Hepatocyte (in vitro differentiated cells): Measurements from ENCODE around the gene OR4Q2. TPM values are rescaled to one million over a fixed set of nuclear protein-coding genes. Genes with fewer than 3 reads are reported as not detected.
"Not testable (repeated sequence)": the region's sequence is repeated elsewhere in the genome, so short reads cannot be mapped to it uniquely, and the experiment has no call there.

Source experiments
- DNase-seq: peaks from one replicate; pipeline ENCODE4 v3.0.0-alpha.2; 2016; ENCODE audit warnings: low spot score
- H2AFZ ChIP-seq: fragments of 200-600 bp; sonication (generic); 2 replicates; pipeline ENCODE4 v1.6.0; 2016; ENCODE audit warnings: antibody characterized with exemption, mild to moderate bottlenecking
- H3K27ac ChIP-seq: fragments of 200-600 bp; sonication (generic); 2 replicates; pipeline ENCODE4 v1.5.1; 2016; ENCODE audit warnings: mild to moderate bottlenecking
- H3K27me3 ChIP-seq: fragments of 200-600 bp; sonication (generic); 2 replicates; pipeline ENCODE4 v1.6.1; 2016
- H3K36me3 ChIP-seq: fragments of 200-600 bp; sonication (generic); replicated peaks from 2 replicates; pipeline ENCODE4 v1.5.1; 2016; ENCODE audit warnings: low read depth; ENCODE audit not compliant: insufficient read depth
- H3K4me1 ChIP-seq: fragments of 200-600 bp; sonication (generic); 2 replicates; pipeline ENCODE4 v1.5.1; 2016; ENCODE audit warnings: mild to moderate bottlenecking, moderate library complexity; ENCODE audit not compliant: insufficient read depth
- H3K4me2 ChIP-seq: fragments of 200-600 bp; sonication (generic); 2 replicates; pipeline ENCODE4 v1.6.0; 2016
- H3K4me3 ChIP-seq: fragments of 200-600 bp; sonication (generic); 2 replicates; pipeline ENCODE4 v1.5.1; 2016; ENCODE audit warnings: mild to moderate bottlenecking
- H3K79me2 ChIP-seq: fragments of 200-600 bp; sonication (generic); 2 replicates; pipeline ENCODE4 v1.6.0; 2017; ENCODE audit warnings: mild to moderate bottlenecking
- H3K9me2 ChIP-seq: fragments of 200-600 bp; sonication (generic); replicated peaks from 2 replicates; pipeline ENCODE4 v1.6.0; 2017; ENCODE audit warnings: mild to moderate bottlenecking; ENCODE audit not compliant: insufficient read depth
- H3K9me3 ChIP-seq: fragments of 200-600 bp; sonication (generic); 2 replicates; pipeline ENCODE4 v1.5.1; 2016; ENCODE audit warnings: low read depth, mild to moderate bottlenecking
- H4K20me1 ChIP-seq: fragments of 200-600 bp; sonication (generic); 2 replicates; pipeline ENCODE4 v1.6.0; 2016; ENCODE audit warnings: mild to moderate bottlenecking; ENCODE audit not compliant: insufficient read depth, poor library complexity, severe bottlenecking
- CTCF ChIP-seq: fragments of 200-600 bp; sonication (generic); IDR thresholded peaks from 2 replicates; pipeline ENCODE4 v1.5.1; 2016; ENCODE audit warnings: antibody characterized with exemption, mild to moderate bottlenecking; ENCODE audit not compliant: poor library complexity
- EZH2 ChIP-seq: fragments of 200-600 bp; sonication (generic); IDR thresholded peaks from 2 replicates; pipeline ENCODE4 v1.6.1; 2016; ENCODE audit warnings: antibody characterized with exemption, mild to moderate bottlenecking, borderline replicate concordance
- EZH2phosphoT487 ChIP-seq: fragments of 200-600 bp; sonication (generic); IDR thresholded peaks from one replicate; pipeline ENCODE4 v1.6.1; 2018; ENCODE audit warnings: antibody characterized with exemption, mild to moderate bottlenecking, low read depth, moderate library complexity; ENCODE audit not compliant: unreplicated experiment, severe bottlenecking
- whole genome bisulfite sequencing: methylation state at CpG from one replicate; pipeline ENCODE4 v1.1.6; 2016; ENCODE audit warnings: low lambda C conversion rate; ENCODE audit errors: missing lambda C conversion rate; 5-methylcytosine and 5-hydroxymethylcytosine counted together
- polyA plus RNA-seq: library from polyadenylated mRNA; unstranded; fragments of >200 nt; fragmentation: Nextera tagmentation; extraction: Ambion mirVana; gene quantifications from 2 replicates; pipeline ENCODE4 v1.2.1, GENCODE V29; 2016
- total RNA-seq: library from RNA; depleted of rRNA; stranded (reverse); fragments of >200 nt; gene quantifications from 2 replicates; pipeline ENCODE4 v1.2.3, GENCODE V29; 2014

The OR4Q2 gene
- total RNA-seq (not detected in 2 replicates), polyA plus RNA-seq (not detected in 2 replicates)

GRCh38 chr14:20001863-20002262, at the start of gene OR4Q2:
Gene OR4Q2 (plus strand): TSS chr14:20002163.
- DNase-seq, result no peak
- no peak within 1 kb of the TSS for H3K4me2 ChIP-seq
- no peaks in the 10 kb centered on the region for H3K9me3 ChIP-seq
- H3K4me3 ChIP-seq, result no peak within 1 kb of the TSS
- H4K20me1 ChIP-seq, result no peaks in the 10 kb centered on the region
- H3K79me2 ChIP-seq, result no peaks in the 10 kb centered on the region
- H3K9me2 ChIP-seq, result no peaks in the 10 kb centered on the region
- no peaks in the 10 kb centered on the region for H3K27me3 ChIP-seq
- H3K36me3 ChIP-seq, result no peaks in the 10 kb centered on the region
- TF ChIP-seq EZH2 (no peak), CTCF (no peak), EZH2phosphoT487 (no peak)
- H3K4me1 ChIP-seq, result no peaks in the 10 kb centered on the region
- H2AFZ ChIP-seq, result no peak within 1 kb of the TSS
- no peak within 1 kb of the TSS for H3K27ac ChIP-seq

GRCh38 chr14:19969735-19970134, 32.2 kb upstream of the OR4Q2 start:
- 68% methylated on average over 2 of the region's 2 CpGs for WGBS
- not testable (repeated sequence) for H3K9me2 ChIP-seq, H3K9me3 ChIP-seq, H3K4me2 ChIP-seq, H2AFZ ChIP-seq, H3K4me1 ChIP-seq, H3K27ac ChIP-seq, H3K79me2 ChIP-seq, H3K36me3 ChIP-seq, H3K27me3 ChIP-seq, DNase-seq, H4K20me1 ChIP-seq, H3K4me3 ChIP-seq

- Histone ChIP-seq H3K9me2 (no peaks in the 10 kb centered on the region), H3K4me1 (no peaks in the 10 kb centered on the region), H3K27ac (no peak overlapping the region), H4K20me1 (no peaks in the 10 kb centered on the region), H3K9me3 (no peaks in the 10 kb centered on the region), H3K36me3 (no peaks in the 10 kb centered on the region), H3K79me2 (no peaks in the 10 kb centered on the region), H3K27me3 (no peaks in the 10 kb centered on the region), H2AFZ (no peak overlapping the region), H3K4me2 (no peak overlapping the region), H3K4me3 (no peak overlapping the region)
- WGBS, result 63% methylated on average over 1 of the region's 1 CpG
- DNase-seq, result no peak
- TF ChIP-seq EZH2, result no peak
- TF ChIP-seq CTCF, result no peak
- no peak for TF ChIP-seq EZH2phosphoT487
Observed at GRCh38 chr14:19974844-19975243, 27.1 kb upstream of the OR4Q2 start.

GRCh38 chr14:19975291-19975690, 26.7 kb upstream of the OR4Q2 start, which contains the start of gene OR4K15:
Gene OR4K15 (plus strand): TSS chr14:19975591. CDS start chr14:19975591, 0 bp downstream.
- Histone ChIP-seq H3K9me3 (no peaks in the 10 kb centered on the region), H3K27me3 (no peaks in the 10 kb centered on the region), H3K4me1 (no peaks in the 10 kb centered on the region), H3K4me3 (no peak within 1 kb of the TSS), H2AFZ (no peak within 1 kb of the TSS), H3K9me2 (no peaks in the 10 kb centered on the region), H3K36me3 (no peaks in the 10 kb centered on the region), H3K27ac (no peak within 1 kb of the TSS), H4K20me1 (no peaks in the 10 kb centered on the region), H3K79me2 (no peaks in the 10 kb centered on the region), H3K4me2 (no peak within 1 kb of the TSS)
- DNase-seq, result no peak
- TF ChIP-seq CTCF (no peak), EZH2 (no peak), EZH2phosphoT487 (no peak)
- WGBS, result 88% methylated on average over 3 of the region's 3 CpGs
